Choroid plexus epithelial cell (primary cell): ENCODE measurements around the gene LSMEM2.
A peak's percentile ranks its signal among the peaks of the same experiment; 100 is the strongest.

ENCODE experiments used
- DNase-seq: peaks from one replicate; pipeline ENCODE4 v3.0.0-alpha.2; 2010; ENCODE audit warnings: low read depth
- H3K4me3 ChIP-seq: 2 replicates; pipeline ENCODE4 v1.5.1; 2011; ENCODE audit warnings: low read depth, mild to moderate bottlenecking, control low read depth, low read length, moderate library complexity
- CTCF ChIP-seq: conservative IDR thresholded peaks from 2 replicates; pipeline ENCODE4 v1.5.1; 2011; ENCODE audit warnings: low read depth, mild to moderate bottlenecking, control low read depth, inconsistent platforms, low read length, moderate library complexity

Gene LSMEM2

DNA sequence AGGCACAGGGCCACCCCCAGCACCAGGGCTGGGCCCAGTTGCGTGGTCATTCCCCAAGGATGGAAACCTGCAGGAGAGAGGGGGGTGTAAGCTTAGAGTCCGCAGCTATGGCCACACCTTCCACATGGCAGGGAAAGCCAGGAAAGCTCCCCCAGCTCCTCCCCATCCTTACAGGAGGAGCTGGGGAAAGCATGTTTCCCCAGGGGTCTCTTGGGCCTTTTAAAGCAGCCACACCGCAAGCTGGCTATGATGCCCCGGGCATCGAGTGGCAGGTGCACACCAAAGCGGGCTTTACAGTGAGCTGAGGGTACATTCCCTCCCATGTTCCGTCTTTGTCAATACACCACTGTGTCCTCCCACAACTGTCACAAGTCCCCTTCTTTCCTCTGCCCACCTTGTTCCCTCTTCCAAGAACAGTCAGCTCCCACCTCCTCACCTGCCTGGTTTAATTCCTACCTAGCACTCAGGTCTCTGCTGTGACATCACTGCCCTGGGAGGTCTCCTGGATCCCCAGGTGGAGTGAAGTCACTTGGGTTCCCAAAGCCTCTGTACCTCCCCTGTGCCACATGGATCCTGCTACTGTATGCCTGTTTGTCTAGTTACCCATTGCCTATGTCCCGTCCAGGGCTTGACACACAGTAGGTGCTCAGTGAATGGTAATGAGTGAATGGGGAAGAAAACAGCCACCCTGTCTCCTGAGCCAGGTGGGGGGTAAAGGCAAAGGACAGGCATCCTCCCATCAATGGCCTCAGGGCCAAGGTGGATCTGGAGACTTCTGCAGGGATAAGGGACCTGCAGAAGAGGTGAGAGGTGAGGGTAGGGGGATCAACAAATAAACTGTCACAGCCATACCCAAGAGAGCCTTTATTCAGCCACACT, 16.9 kb downstream of the LSMEM2 start:
- no peak for TF ChIP-seq CTCF
- no peak overlapping the region for H3K4me3 ChIP-seq
- no peak for DNase-seq

DNA sequence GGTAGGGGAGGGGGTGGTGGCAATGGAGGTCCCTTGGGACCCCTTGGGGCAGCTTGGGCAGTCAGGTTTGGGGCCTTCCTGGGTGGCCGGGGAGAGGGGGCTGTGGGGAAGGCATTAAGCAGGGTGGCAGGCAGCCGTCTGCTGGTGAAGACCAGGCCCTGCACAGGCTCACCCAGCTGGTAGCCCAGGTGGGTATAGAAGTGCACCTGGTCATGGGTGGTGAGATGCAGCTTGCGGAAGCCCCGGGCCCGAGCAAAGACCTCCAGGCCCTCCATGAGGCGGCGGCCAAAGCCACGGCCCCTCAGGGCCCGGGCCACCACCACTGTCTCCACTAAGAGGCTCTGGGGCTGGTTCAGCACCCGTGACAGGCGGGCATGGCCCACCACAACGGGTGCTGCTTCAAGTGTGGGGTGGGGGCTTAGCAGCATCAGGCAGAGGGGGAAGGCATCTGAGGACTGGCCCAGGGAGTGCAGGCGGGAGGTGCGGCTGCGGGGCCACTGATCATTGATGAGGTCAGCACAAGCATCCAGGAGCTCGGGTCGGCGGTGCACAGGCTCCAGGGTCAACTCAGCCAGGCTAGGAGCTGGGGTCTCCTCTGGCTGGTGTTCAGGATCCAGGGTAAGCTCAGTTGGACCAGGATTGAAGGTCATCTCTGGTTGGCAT, 18.0 kb downstream of the LSMEM2 start:
- DNase-seq: no peak
- TF ChIP-seq CTCF: no peak
- no peak overlapping the region for H3K4me3 ChIP-seq

DNA sequence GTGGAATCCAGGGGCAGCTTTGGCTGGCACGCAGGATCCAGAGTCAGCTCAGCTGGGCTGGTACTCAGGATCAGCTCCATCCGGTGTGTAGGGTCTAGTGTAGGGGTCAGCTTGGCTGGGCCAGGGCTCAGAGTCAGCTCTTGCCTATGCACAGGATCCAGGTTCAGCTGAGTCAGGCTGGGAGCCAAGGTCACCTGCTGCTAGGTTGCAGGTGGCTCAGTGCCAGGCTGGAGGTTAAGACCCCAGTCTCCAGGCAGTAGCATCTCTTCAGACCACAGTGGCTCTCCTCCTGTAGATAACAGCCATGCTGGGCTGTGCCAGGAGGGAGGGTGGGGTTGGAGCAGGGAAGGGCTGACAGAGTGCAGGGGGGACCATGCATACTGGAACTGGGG, 18.5 kb downstream of the LSMEM2 start:
- no peak overlapping the region for H3K4me3 ChIP-seq
- no peak for DNase-seq
- no peak for TF ChIP-seq CTCF

DNA sequence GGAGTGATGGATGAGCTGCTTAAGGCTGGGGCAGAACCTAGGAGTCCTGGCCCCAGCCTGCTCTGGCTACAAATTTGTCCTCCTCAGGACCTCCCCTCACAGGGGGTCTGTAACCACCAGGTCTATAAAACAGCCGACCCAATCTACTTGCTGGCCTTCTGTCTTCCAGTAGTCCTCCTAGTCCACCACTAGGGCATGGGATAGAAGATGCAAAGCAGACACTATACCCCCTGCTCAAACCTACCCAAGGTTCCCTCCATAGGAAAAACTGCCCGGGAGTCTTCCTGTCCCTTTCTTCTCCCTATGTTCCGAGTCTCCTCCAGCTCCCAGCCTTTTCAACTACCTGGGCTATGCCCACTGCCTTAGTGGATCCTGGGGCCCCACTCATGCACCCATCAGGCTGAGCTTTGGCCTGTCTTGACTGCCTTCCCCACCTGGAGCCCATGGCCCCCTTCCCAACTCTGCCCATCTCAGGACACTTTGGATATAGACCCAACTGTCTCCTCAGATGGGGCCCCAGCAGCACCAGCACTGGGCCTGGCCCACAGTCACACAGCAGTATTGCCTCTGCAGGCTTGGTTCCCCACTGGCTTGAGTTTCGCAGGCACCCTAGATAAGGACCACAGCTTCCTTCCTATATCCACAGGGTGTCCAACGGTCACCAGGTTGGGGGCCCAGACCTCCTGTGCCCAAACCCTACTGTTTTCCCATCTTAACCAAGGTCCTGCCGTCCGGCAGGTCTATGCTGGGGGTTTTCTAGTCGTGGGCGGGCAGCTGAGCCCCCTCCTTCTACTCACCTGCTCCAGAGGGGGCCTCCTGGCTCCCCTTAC, 19.2 kb downstream of the LSMEM2 start:
- peak; percentile 42 for TF ChIP-seq CTCF
- H3K4me3 ChIP-seq: peak overlapping the region; percentile 61
- peak; percentile 26 for DNase-seq

GRCh38 chr3:50298836-50299637, 20.1 kb downstream of the LSMEM2 start, which contains the start of the genes HYAL3 and NAA80:
Gene HYAL3 (minus strand): TSS chr3:50299405. CDS start chr3:50295602, 3,803 bp downstream.
Gene NAA80 (minus strand): TSS chr3:50299405. CDS start chr3:50297463, 1,942 bp downstream.
- DNase-seq: peak; percentile 100
- H3K4me3 ChIP-seq: peak within 1 kb of the TSS; percentile 61
- peak; percentile 33 for TF ChIP-seq CTCF

GRCh38 chr3:50299638-50299928, 20.7 kb downstream of the LSMEM2 start:
- H3K4me3 ChIP-seq: peak overlapping the region; percentile 55
- no peak for TF ChIP-seq CTCF
- no peak for DNase-seq
